GM19463 (cell line): Measurements from ENCODE around the gene RPS6KA4.

Source experiments
- ATAC-seq: cut with Tn5 transposase; IDR thresholded peaks from one replicate; pipeline ENCODE4 v1.9.1; 2021; ENCODE audit warnings: mild to moderate bottlenecking, moderate library complexity; ENCODE audit not compliant: unreplicated experiment

Gene RPS6KA4

DNA sequence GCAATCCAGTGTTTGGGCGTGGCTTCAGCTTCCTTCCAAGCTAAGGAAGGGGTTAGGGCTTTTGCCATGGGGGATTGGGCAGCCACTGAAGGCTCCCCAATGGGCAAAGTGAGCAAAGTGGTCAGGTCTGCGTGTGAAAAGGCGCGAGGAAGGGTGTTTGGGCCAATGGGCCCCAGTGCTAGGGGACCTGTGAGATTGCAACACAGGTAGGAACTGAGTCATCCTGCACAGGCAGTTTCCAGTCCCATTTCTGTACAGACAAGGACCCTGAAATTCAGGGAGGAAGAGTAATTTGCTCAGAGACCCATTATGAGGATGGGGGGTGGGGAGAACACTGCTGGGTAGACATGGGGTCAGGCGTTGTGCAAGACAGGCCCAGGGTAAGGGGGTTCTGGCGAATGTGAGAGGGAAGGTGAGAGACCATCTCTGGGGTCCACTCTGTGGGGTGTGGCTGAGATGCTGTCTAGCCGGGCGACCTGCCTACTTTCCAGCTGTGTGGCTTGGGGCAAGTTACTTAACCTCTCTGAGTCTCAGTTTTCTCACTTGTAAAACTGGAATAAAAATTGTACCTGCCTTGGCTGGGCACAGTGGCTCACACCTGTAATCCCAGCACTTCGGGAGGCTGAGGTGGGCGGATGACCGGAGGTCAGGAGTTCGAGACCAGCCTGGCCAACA, 11.6 kb upstream of the RPS6KA4 start:
- no peak for ATAC-seq

DNA sequence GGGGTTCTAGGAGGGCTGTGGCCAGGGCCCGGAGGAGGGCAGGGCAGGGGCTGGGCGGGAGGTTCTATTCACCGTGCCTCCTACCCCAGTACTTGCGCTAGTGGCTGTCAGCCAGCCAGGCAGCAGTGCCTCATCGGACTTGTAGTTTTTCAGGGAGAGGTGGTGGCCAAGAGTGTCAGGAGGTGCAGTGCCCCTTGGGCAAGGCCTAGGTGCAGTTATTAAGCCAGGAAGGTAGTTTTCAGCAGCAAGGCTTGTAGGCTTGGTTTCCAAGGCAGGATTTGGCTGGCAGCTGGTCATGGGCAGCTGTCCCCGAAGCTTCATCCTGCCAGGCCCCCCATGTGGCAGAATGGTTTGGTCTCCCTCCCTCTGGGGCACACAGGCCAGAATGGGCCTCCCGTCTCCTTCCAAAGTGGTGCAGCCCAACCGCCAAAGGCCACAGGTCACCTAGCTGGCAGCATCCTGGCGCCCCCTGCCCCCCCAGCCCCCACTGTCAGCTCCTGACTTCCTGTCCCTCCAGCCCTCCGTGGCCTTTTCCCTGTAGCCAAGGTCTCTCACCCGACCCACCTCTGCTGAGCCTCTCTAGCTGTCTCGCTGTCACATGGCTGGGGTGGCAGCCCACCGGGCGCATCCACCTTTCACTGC, 10.5 kb upstream of the RPS6KA4 start:
- no peak for ATAC-seq

DNA sequence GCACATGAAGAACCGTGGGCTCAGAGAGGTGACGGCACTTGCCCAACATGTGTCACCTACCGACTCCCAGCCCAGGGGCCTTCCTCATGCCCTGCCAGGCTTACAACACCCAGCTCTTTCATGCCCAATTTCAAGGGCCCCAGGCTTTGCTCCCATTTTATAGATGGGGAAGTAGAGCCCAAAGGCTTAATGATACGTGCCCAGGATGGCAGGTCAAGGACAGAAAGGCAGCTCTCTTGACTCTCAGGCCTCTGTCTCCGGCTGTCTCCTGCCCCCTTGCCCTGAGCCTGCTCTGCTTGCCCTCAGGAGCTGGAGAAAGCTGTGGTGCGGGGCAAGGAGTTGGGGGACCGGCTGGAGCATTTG, 10.0 kb upstream of the RPS6KA4 start:
- no peak for ATAC-seq

- ATAC-seq: no peak
Measured at GRCh38 chr11:64349404-64349803, 9.6 kb upstream of the RPS6KA4 start.

GRCh38 chr11:64351136-64351631, 7.8 kb upstream of the RPS6KA4 start:
- ATAC-seq: no peak

- no peak for ATAC-seq
Measured at GRCh38 chr11:64352099-64352994, 6.6 kb upstream of the RPS6KA4 start.

DNA sequence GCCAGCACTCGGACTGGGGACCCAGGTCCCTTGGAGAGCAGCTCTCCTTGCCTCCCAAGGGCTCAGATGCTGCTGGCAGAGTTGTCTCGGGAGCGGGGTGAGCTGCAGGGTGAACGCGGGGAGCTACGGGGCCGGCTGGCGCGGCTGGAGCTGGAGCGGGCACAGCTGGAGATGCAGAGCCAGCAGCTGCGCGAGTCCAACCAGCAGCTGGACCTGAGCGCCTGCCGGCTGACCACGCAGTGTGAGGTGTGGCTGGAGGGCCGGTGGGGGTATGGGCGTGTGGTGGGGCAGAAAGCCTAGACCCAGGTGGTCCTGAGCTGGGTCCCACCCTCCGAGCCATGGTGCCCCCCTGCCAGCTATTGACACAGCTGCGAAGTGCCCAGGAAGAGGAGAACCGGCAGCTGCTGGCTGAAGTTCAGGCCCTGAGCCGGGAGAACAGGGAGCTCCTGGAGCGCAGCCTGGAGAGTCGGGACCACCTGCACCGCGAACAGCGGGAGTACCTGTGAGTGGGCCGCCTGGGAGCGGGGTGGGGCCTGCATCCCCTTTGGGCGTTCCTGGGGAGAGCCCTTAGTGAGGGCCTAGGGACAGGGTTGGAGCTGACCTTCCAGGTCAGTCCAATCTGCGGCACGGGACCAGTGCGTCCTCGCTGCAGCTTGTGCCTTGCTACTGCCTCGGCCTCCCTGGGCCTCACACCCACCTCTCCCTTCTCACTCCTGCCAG, 5.8 kb upstream of the RPS6KA4 start:
- no peak for ATAC-seq

DNA sequence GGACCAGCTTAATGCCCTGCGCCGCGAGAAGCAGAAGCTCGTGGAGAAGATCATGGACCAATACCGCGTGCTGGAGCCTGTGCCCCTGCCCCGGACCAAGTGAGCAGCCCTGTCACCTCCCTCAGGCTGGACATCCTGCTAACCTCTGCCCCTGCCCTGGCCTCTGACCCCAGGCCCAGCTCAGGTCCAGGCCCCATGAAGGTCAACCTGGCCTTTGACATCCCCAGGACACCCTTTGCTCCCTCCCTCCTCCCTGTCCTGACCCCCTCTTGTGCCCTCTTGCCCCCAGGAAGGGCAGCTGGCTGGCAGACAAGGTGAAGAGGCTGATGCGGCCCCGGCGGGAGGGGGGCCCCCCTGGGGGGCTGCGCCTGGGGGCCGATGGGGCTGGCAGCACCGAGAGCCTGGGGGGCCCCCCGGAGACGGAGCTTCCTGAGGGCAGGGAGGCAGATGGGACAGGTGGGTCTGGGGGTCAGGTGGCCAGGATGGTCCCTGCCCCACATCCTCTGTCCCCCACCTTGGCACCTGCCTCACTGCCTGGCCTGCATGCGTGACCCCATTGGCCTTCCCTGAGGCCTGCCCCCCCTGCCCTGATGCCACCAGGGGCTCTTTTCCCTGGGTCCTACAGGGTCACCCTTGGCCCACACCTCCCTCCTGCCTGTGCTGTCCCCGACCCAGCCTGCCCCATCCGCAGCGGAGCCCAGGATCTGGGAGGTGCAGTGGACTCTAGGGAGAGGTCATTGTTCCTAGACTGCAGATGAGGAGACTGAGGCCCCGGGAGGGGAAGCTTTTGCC, 5.1 kb upstream of the RPS6KA4 start:
- ATAC-seq: no peak

GRCh38 chr11:64355078-64355940, 3.7 kb upstream of the RPS6KA4 start:
- ATAC-seq: no peak

GRCh38 chr11:64356498-64357411, 2.2 kb upstream of the RPS6KA4 start:
- ATAC-seq: no peak

GRCh38 chr11:64357446-64357845, 1.5 kb upstream of the RPS6KA4 start:
- ATAC-seq: no peak

DNA sequence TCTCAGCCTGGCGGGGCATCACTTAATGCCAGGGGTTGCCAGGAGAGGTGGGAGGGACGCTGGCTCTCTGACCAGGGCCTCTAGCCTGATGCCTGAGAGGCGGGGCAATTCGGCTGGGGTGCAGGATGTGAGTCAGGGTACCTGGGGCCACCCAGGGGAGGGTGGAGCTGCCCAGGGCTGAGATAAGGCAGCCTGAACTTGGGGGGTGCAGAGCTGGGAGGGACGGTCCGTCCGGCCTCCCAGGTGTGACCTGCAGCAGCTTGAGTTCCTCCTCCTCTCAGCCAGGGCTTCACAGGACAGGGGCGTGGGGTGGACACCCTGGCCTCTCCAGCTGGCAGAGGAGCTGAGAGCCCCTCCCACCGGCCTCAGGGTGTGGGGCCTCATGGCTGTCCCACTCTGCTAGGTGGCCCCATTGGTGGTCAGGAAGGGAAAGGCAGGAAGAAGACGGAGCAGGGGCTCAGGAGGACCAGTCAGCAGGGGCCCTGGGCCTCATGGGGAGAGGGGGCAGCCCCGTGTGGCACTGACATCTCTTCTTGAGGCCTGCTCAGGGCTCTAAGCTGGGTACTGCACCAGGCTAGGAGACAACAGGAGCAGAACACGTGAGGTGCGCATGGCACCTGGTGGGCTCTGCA, 942 bp upstream of the RPS6KA4 start:
- no peak for ATAC-seq

- no peak for ATAC-seq
Measured at GRCh38 chr11:64358536-64358906, 441 bp upstream of the RPS6KA4 start.

DNA sequence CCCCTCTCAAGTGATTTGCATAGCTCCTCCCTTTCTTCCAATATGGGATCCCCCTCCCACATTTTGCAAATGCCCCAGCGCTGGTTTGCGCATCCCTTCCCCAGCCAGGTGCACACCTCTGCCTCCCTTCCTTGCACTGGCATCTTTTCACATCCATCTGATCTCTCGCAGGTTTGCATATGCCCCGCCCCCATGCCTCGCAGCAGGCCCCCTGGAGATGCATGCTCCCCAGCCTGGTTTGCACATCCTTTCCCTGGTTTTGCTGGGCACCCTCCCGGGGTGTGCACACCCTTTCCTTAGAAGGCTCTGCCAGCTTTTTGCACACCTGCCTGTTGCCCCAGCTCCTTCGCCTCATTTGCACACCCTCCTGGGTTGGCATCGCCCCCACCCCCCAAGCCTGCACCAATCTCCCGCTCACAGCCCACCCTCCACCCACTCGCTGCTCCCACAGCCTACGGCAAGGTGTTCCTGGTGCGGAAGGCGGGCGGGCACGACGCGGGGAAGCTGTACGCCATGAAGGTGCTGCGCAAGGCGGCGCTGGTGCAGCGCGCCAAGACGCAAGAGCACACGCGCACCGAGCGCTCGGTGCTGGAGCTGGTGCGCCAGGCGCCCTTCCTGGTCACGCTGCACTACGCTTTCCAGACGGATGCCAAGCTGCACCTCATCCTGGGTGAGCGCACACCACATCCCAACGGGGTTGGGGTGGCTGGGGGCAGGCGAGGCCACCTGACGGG, 917 bp downstream of the RPS6KA4 start:
- ATAC-seq: no peak

DNA sequence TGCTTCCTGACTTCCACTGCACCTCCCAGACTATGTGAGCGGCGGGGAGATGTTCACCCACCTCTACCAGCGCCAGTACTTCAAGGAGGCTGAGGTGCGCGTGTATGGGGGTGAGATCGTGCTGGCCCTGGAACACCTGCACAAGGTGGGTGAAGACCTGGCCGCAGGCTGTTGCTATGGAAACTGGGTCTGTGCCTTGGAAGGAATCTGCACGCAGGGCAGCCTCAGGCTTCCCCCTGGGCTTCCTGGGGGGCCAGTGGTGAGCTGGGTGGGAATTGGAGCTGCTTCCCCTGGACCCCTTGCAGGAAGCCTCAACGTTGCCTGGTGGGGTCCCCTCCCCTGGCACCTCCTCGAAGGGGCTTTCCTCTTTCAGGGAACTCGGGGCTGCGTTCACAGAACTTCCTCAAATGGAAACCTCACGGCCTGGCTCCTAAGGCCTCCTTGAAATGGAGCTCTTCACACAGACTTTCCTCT, 1.5 kb downstream of the RPS6KA4 start:
- no peak for ATAC-seq

DNA sequence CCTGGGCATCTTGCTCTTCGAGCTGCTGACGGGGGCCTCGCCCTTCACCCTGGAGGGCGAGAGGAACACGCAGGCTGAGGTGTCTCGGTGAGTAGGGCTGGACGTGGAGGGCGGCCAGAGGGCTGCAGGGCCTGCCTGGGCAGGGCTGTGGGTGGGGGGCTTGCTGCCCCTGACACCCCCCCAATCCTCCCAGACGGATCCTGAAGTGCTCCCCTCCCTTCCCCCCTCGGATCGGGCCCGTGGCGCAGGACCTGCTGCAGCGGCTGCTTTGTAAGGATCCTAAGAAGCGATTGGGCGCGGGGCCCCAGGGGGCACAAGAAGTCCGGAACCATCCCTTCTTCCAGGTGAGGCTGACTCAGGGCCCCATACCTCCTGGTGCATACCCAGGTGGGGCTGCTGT, 2.7 kb downstream of the RPS6KA4 start:
- ATAC-seq: no peak

DNA sequence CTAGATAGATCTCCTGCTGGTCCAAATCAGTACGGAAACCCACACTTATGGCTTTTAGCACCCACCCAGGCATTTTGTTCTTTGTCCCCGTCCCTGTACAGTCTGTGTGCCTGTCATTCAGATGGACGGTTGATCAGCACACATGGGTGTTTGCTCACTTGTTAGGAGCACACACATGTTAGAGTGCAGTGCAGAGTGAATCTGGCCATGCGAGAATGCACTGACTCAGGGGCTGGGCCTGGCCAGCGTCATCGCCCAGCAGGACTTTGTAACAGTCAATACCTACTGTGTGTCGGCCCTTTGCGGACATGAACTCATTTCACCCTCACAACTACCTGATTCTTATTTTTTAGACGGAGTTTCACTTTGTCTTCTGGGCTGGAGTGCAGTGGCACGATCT, 3.4 kb downstream of the RPS6KA4 start:
- no peak for ATAC-seq
